ENCODE measurements around the gene CREB5. TPM values are rescaled to one million over a fixed set of nuclear protein-coding genes. Genes with fewer than 3 reads are reported as not detected.

Gene CREB5
- total and polyA plus RNA-seq, 2 of the 8 experiments (the other 6 are each of a cell fraction or from before 2014, with no cell fraction given), result 2.4 to 2.7 TPM

DNA sequence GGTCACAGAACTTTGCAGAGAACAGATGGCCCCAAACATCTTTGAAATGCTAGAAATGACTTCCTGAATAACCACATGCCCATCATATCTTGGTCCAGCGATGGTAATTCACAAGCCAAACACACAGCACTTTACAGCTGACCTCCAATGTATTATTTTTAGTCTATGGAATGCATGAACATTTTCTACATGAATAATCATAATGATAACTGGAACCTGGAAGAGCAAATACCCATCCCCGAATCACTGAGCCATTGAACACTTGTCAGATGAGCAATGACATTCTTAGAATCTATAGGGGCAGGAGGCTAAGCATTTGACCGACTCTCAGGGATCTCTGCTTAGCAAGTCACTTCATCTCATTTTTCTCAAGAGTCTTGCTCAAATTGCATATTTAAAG, 167.3 kb downstream of the CREB5 start (continued):
- no peak for TF ChIP-seq FOSL1 (IDR thresholded peaks at IDR 0.05; ENCODE audit: insufficient read depth, low read depth, low read length)
- TF ChIP-seq SIN3A (conservative IDR thresholded peaks at IDR 0.05 in 1 of 2, IDR thresholded peaks at IDR 0.05 in 1 of 2; ENCODE audit: low read depth in 1 of 2, low read length in 2 of 2), result no peak
- TF ChIP-seq, protein P1, sequence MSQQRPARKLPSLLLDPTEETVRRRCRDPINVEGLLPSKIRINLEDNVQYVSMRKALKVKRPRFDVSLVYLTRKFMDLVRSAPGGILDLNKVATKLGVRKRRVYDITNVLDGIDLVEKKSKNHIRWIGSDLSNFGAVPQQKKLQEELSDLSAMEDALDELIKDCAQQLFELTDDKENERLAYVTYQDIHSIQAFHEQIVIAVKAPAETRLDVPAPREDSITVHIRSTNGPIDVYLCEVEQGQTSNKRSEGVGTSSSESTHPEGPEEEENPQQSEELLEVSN (IDR thresholded peaks at IDR 0.05), result no peak
